Gastroesophageal sphincter (tissue), 4 donors: ENCODE results near the gene UAP1. TPM values are rescaled to one million over a fixed set of nuclear protein-coding genes. Genes with fewer than 3 reads are reported as not detected.

Source experiments
- ATAC-seq: fragments of 150-250 bp; one replicate; pipeline ENCODE4 v1.9.1; 2016; ENCODE audit warnings: mild to moderate bottlenecking, moderate library complexity
- H3K27ac ChIP-seq, 4 donors: fragments of 200-600 bp; sonication (generic) in 3 of 4; 1 replicate in 3 of 4; 2 replicates in 1 of 4; pipeline ENCODE4 v1.5.1; 2016 to 2019
- H3K27me3 ChIP-seq: fragments of 200-600 bp; sonication (generic); one replicate; pipeline ENCODE4 v1.5.1; 2019
- H3K36me3 ChIP-seq, 2 donors: fragments of 200-600 bp; sonication (generic); one replicate each; pipeline ENCODE4 v1.5.1; 2019; ENCODE audit warnings: control low read depth in 1 of 2
- H3K4me1 ChIP-seq, 3 donors: fragments of 200-600 bp; sonication (generic); 1 replicate in 2 of 3; 2 replicates in 1 of 3; pipeline ENCODE4 v1.5.1; 2016 to 2019; ENCODE audit warnings: control low read depth in 2 of 3
- H3K4me3 ChIP-seq, 2 donors: fragments of 200-600 bp; sonication (generic); one replicate each; pipeline ENCODE4 v1.5.1; 2019; ENCODE audit warnings: mild to moderate bottlenecking in 1 of 2, moderate library complexity in 1 of 2
- H3K9me3 ChIP-seq, 3 donors: fragments of 200-600 bp; sonication (generic); one replicate each; pipeline ENCODE4 v1.5.1; 2017 to 2019; ENCODE audit warnings: control low read depth in 2 of 3
- EP300 ChIP-seq: sonication (generic); formaldehyde crosslinking; IDR thresholded peaks from one replicate; pipeline ENCODE4 v1.6.1; 2017; ENCODE audit warnings: antibody characterized with exemption, mild to moderate bottlenecking
- POLR2A ChIP-seq, 2 donors: fragments of 450-650 bp; IDR thresholded peaks; one replicate each; pipeline ENCODE4 v1.6.1; 2017; ENCODE audit warnings: antibody characterized with exemption in 2 of 2, mild to moderate bottlenecking in 2 of 2, moderate library complexity in 1 of 2
- POLR2AphosphoS5 ChIP-seq: sonication (generic); formaldehyde crosslinking; IDR thresholded peaks from one replicate; pipeline ENCODE4 v1.6.1; 2017; ENCODE audit warnings: antibody characterized with exemption
- WGBS, 2 donors: methylation state at CpG; one replicate each; pipeline ENCODE4 v1.1.5; 2018; ENCODE audit warnings: low coverage in 1 of 2; 5-methylcytosine and 5-hydroxymethylcytosine counted together
- total RNA-seq, 4 donors: library from RNA; depleted of rRNA; stranded (reverse); fragments of >200 nt; gene quantifications; one replicate each; pipeline ENCODE4 v1.1.0, GENCODE V29; 2016
- TF ChIP-seq, protein P1 (sequence below), 4 experiments: fragments of 200-600 bp in 2 of 4; fragments of 450-650 bp in 2 of 4; sonication (generic) in 1 of 4; IDR thresholded peaks; one replicate each; pipeline ENCODE4 v1.5.1; 2017 to 2019; ENCODE audit warnings: antibody characterized with exemption in 4 of 4, mild to moderate bottlenecking in 2 of 4, moderate library complexity in 2 of 4

UAP1 gene
- total RNA-seq, 4 donors from 2014 or later, result 60.7 to 194 (median 102) TPM

DNA sequence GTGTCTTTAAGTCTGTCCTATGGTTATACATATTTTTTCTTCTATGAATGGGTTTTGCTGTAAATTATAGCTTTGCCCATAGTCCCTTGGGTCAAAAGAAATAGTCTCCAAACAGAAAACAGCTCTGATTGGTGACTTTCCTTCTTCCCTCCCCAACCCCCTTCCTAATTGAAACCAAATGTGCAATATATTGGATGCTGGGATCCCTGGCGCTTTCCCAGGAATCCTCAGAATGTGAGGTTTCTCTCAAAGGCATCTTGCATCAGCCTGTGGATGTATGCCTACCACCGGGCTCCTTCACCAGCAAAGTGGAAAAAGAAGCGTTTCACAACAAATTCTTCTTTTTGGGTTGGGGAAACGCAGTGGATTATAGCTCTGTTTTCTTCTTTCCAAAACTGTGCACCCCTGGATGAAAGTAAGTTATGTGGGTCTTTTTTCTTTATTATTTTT is 70.7 kb downstream of the UAP1 start, which contains the start of gene DDR2:
TSS of gene DDR2 (plus strand) at position 248 of the 450 bp plus-strand sequence. CDS start 86,600 bp downstream, outside the sequence.
- peak; percentile 79 for ATAC-seq
- Histone ChIP-seq H3K27ac (peak within 1 kb of the TSS; percentile 85 to 93 (median 88)), H3K27me3 (no peaks in the 10 kb centered on the region), H3K9me3 (no peaks in the 10 kb centered on the region), H3K36me3 (no peaks in the 10 kb centered on the region), H3K4me1 (peaks cover 6 to 74% (median 15%) of the 10 kb centered on the region in 3 donors), H3K4me3 (peak within 1 kb of the TSS; percentile 56 to 79)
- WGBS, 2 donors, result 14 to 17% methylated on average over 3 to 4 of the region's 4 CpGs
- TF ChIP-seq EP300 (no peak), POLR2AphosphoS5 (peak; percentile 81), POLR2A (IDR thresholded peaks at IDR 0.05) (peak in 1 of 2 donors; percentile 21)
- TF ChIP-seq, protein P1, sequence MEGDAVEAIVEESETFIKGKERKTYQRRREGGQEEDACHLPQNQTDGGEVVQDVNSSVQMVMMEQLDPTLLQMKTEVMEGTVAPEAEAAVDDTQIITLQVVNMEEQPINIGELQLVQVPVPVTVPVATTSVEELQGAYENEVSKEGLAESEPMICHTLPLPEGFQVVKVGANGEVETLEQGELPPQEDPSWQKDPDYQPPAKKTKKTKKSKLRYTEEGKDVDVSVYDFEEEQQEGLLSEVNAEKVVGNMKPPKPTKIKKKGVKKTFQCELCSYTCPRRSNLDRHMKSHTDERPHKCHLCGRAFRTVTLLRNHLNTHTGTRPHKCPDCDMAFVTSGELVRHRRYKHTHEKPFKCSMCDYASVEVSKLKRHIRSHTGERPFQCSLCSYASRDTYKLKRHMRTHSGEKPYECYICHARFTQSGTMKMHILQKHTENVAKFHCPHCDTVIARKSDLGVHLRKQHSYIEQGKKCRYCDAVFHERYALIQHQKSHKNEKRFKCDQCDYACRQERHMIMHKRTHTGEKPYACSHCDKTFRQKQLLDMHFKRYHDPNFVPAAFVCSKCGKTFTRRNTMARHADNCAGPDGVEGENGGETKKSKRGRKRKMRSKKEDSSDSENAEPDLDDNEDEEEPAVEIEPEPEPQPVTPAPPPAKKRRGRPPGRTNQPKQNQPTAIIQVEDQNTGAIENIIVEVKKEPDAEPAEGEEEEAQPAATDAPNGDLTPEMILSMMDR (IDR thresholded peaks at IDR 0.05), result no peak

DNA sequence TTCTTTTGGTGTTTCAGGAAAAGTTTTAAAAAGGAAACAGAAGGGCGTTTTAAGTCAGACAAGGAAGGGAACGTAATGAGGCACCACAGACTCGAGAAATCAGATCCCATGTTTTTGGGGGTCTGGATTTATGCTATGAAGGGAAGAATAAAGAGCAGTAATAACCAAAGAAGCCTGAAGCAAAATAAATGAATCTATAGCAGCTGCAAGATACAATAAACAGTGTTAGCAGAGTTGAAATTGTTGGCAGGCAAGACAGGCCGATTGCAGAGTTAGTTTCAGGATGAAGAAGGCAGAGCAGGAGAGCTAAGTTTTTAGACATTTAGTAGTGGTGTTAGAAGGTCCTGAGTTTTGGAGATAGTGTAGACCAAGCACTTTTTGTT is 71.2 kb downstream of the UAP1 start:
- WGBS, 2 donors, result 0 to 3% methylated on average over 2 to 4 of the region's 4 CpGs
- no peaks in the 10 kb centered on the region for H3K9me3 ChIP-seq
- peak; percentile 12 for ATAC-seq
- peak overlapping the region; percentile 56 to 79 for H3K4me3 ChIP-seq
- H3K36me3 ChIP-seq, result no peaks in the 10 kb centered on the region
- H3K4me1 ChIP-seq, result peaks cover 3 to 74% (median 15%) of the 10 kb centered on the region in 3 donors
- H3K27me3 ChIP-seq, result no peaks in the 10 kb centered on the region
- TF ChIP-seq POLR2A (IDR thresholded peaks at IDR 0.05), result no peak
- TF ChIP-seq, protein P1 (IDR thresholded peaks at IDR 0.05), result no peak
- TF ChIP-seq POLR2AphosphoS5, result no peak
- TF ChIP-seq EP300, result no peak
- peak overlapping the region; percentile 85 to 93 (median 88) for H3K27ac ChIP-seq

DNA sequence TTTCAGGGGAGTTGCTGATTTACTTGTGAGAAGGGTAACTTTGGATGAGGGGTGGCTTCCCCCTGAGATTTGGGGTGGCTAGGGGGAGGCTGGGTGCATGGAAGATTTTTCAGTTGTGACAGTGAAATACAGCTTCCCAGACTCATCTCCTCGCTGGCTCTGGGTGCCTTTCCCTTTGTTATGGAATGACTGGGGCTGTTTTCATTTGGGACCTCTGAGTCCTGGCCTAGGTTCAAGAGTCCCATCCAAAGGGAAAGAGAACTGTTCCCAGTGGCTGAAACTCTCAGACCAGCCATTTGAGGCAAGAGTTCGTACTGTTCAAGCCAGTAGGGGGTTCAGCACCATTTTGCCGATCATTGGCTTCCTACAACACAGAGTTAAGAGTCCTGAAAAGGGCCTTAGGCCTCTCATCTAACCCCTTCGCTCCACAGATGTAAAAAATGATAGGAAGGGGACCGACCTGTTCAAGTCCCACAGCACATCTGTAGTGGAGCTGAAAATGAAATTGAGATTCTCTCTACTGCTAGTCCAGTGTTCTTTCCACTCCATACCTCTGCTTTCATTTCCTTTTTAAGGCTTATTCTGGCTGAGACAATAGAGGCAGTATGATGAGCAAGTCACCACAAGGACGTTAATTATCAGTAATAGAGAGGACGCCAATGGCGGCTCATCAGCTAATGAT is 71.7 kb downstream of the UAP1 start:
- peak overlapping the region; percentile 56 to 79 for H3K4me3 ChIP-seq
- peak overlapping the region; percentile 85 to 93 (median 88) for H3K27ac ChIP-seq
- no peaks in the 10 kb centered on the region for H3K36me3 ChIP-seq
- peak; percentile 27 for ATAC-seq
- WGBS, 2 donors, result 9 to 17% methylated on average over 5 of the region's 8 CpGs
- peaks cover 3 to 79% (median 15%) of the 10 kb centered on the region in 3 donors for H3K4me1 ChIP-seq
- no peaks in the 10 kb centered on the region for H3K9me3 ChIP-seq
- no peaks in the 10 kb centered on the region for H3K27me3 ChIP-seq
- TF ChIP-seq EP300, result no peak
- TF ChIP-seq POLR2AphosphoS5, result peak; percentile 37
- TF ChIP-seq, protein P1 (IDR thresholded peaks at IDR 0.05), result peak in 3 of 4 experiments; percentile 11 to 42 (median 19)
- peak in 1 of 2 donors; percentile 27 for TF ChIP-seq POLR2A (IDR thresholded peaks at IDR 0.05)

DNA sequence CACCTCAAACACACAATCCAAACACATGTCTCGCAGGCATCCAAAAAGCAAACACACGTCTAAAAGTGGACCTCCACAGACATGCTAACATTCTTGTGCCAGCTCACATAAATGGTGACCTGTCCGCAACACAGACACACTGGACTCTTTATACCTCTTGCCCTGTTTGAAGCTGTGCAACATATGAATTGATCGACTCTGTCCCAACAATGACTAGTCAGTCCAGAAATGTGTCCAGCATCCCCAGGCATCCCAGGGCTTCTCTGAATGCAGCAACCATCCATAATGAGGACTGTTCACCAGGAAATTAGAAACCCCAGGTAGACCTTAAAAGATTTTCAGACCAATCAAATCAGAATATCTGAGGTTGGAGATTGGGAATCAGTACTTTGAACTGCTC is 73.9 kb downstream of the UAP1 start:
- TF ChIP-seq, protein P1 (IDR thresholded peaks at IDR 0.05), result no peak
- TF ChIP-seq POLR2A (IDR thresholded peaks at IDR 0.05) (no peak), POLR2AphosphoS5 (no peak), EP300 (no peak)
- H3K4me1 ChIP-seq, result peaks cover 3 to 62% (median 5%) of the 10 kb centered on the region in 3 donors
- H3K36me3 ChIP-seq, result no peaks in the 10 kb centered on the region
- H3K27ac ChIP-seq, result peak overlapping the region; percentile 15 to 89 (median 86)
- H3K4me3 ChIP-seq, result peak overlapping the region in 1 of 2 donors; percentile 56
- H3K27me3 ChIP-seq, result no peaks in the 10 kb centered on the region
- ATAC-seq, result no peak
- H3K9me3 ChIP-seq, result no peaks in the 10 kb centered on the region
- WGBS, 2 donors, result no CpG with 5 or more reads among the region's 4 CpGs
